ENCODE results near the gene GAS2L2. TPM values are rescaled to one million over a fixed set of nuclear protein-coding genes. Genes with fewer than 3 reads are reported as not detected.

The GAS2L2 gene
- total RNA-seq, 1 experiment from 2014 or later, result not detected

DNA sequence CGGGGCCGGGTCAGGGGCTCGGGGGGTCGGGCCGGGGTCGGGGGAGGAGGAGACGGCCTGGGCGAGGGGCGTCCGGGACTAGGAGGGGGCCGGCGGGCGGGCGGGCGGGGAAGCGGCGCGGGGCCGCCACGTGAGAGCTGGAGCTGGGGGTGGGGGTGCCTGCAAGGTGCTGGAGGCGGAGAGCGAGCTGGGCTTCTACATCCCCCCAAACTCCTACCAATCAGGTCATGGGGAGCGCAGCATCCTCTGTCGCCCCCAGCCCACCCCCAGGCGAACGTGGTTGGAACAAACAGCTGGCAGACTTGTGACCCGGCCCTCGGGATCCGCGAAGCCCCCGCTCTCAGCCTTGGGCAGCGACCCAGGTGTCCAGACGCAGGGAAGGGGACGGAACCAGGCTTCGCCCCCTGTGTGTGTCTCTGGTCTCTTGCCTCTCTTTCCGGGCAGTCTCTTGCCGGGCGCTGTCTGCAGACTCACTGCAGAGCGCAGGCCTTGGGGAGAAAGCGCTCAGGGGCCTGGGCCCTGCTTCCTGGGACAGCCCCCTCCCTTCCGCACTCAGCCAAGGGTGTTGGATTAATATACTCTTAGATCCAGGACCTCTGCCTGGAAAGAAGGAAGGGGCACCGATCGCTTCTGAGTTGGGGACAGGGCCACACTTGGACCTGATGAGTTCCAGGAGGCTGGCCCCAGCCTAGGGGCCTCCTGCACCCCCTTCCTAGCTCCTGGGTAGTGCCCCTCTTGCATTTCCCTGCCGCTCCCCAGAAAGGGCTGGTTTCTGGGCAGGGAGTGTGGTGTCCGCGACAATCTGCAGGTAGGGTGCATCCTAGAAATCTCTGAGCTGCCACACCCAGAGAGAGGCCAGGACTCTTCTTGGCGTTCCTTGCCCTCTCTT, 20.9 kb downstream of the GAS2L2 start:
- no peaks in the 10 kb centered on the region for H3K9me2 ChIP-seq (replicated peaks; ENCODE audit: low read length)
- no peaks in the 10 kb centered on the region for H3K9me3 ChIP-seq (ENCODE audit: low read length)
- ATAC-seq (no peak), DNase-seq (no peak)
- no peaks in the 10 kb centered on the region for H4K20me1 ChIP-seq (ENCODE audit: low read length)
- no peaks in the 10 kb centered on the region for H3F3A ChIP-seq (ENCODE audit: low read length, unreplicated experiment)
- no peaks in the 10 kb centered on the region for H3K36me3 ChIP-seq (ENCODE audit: low read depth, low read length)
- ChIA-PET POLR2A (ENCODE audit: unreplicated experiment) (no interaction called here), CTCF (no interaction called here)
- H3K9ac ChIP-seq (ENCODE audit: low read length), result no peak overlapping the region
- no peak overlapping the region for H3K4me2 ChIP-seq (ENCODE audit: low read length)
- intact Hi-C loops (cut with micrococcal nuclease), result no loop called here
- no peak overlapping the region for H3K27ac ChIP-seq (ENCODE audit: low read length)
- no peaks in the 10 kb centered on the region for H3K79me2 ChIP-seq (ENCODE audit: low read length)
- no TSS peak for BruUV-seq (replicated peaks)
- no peaks in the 10 kb centered on the region for H3K4me1 ChIP-seq (ENCODE audit: insufficient read depth, low read length)
- no peak overlapping the region for H2AFZ ChIP-seq (ENCODE audit: low read length)
- no peaks in the 10 kb centered on the region for H3K27me3 ChIP-seq (ENCODE audit: low read length)
- no peak overlapping the region for H3K4me3 ChIP-seq (ENCODE audit: low read length)
- TF ChIP-seq EZH2phosphoT487 (IDR thresholded peaks at IDR 0.05; ENCODE audit: borderline replicate concordance, low read length) (no peak), EZH2 (IDR thresholded peaks at IDR 0.05; ENCODE audit: low read length, unreplicated experiment) (no peak)
- TF ChIP-seq, protein P1, sequence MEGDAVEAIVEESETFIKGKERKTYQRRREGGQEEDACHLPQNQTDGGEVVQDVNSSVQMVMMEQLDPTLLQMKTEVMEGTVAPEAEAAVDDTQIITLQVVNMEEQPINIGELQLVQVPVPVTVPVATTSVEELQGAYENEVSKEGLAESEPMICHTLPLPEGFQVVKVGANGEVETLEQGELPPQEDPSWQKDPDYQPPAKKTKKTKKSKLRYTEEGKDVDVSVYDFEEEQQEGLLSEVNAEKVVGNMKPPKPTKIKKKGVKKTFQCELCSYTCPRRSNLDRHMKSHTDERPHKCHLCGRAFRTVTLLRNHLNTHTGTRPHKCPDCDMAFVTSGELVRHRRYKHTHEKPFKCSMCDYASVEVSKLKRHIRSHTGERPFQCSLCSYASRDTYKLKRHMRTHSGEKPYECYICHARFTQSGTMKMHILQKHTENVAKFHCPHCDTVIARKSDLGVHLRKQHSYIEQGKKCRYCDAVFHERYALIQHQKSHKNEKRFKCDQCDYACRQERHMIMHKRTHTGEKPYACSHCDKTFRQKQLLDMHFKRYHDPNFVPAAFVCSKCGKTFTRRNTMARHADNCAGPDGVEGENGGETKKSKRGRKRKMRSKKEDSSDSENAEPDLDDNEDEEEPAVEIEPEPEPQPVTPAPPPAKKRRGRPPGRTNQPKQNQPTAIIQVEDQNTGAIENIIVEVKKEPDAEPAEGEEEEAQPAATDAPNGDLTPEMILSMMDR (conservative IDR thresholded peaks at IDR 0.05; ENCODE audit: low read depth, low read length), result no peak

DNA sequence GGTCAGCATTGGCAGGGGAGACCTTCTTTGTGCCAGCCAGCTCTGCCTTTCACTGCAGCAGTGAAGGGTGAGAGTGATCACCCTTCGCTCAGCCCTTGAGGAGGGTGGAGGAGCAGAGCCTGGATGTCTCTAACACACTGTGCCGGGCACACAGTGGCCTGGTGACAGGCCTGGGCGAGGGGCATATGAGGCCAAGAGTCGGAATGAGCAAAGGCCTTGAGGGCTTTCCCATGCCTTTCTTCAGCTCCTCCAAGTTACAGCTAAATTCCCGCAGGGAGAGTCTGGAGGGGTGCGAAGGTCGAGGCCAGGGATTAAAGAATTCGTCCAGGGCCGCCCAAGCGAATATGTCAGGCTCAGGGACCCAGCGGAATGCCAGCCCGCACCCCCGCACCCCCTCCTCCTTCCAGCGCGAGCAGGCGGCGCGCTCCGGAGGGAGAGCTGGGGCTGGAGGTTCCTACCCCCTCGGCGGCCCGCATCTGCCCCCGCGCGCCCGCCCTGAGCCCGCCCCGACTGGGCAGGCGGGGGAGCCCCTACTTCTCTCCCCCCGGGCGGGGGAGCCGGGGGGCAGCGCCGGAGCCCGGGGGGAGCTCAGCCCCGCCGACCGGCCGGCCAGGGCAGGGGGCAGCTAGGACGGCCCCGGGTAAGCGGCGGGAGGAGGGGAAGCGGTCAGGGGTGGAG, 21.7 kb downstream of the GAS2L2 start, which contains the start of gene RASL10B:
RASL10B (plus strand) TSS at position 401 of the 678 bp plus-strand sequence. CDS start 3,546 bp downstream, outside the sequence.
- POLR2A ChIA-PET (ENCODE audit: unreplicated experiment), result no interaction called here

More for the DNA sequence above, 21.7 kb downstream of the GAS2L2 start, which contains the start of gene RASL10B:
- H3F3A ChIP-seq (ENCODE audit: low read length, unreplicated experiment), result no peaks in the 10 kb centered on the region
- DNase-seq, result no peak
- peak; percentile 72 for ATAC-seq
- H3K4me1 ChIP-seq (ENCODE audit: insufficient read depth, low read length), result no peaks in the 10 kb centered on the region
- H3K27ac ChIP-seq (ENCODE audit: low read length), result no peak within 1 kb of the TSS
- H3K9me3 ChIP-seq (ENCODE audit: low read length), result no peaks in the 10 kb centered on the region
- no peaks in the 10 kb centered on the region for H3K9me2 ChIP-seq (replicated peaks; ENCODE audit: low read length)
- H3K4me3 ChIP-seq (ENCODE audit: low read length), result no peak within 1 kb of the TSS
- no peak within 1 kb of the TSS for H3K9ac ChIP-seq (ENCODE audit: low read length)
- no peaks in the 10 kb centered on the region for H3K36me3 ChIP-seq (ENCODE audit: low read depth, low read length)
- BruUV-seq (replicated peaks), result no TSS peak
- H3K27me3 ChIP-seq (ENCODE audit: low read length), result no peaks in the 10 kb centered on the region
- no peaks in the 10 kb centered on the region for H3K79me2 ChIP-seq (ENCODE audit: low read length)
- H2AFZ ChIP-seq (ENCODE audit: low read length), result no peak within 1 kb of the TSS
- no peaks in the 10 kb centered on the region for H4K20me1 ChIP-seq (ENCODE audit: low read length)
- CTCF ChIA-PET, result no interaction called here
- TF ChIP-seq EZH2 (IDR thresholded peaks at IDR 0.05; ENCODE audit: low read length, unreplicated experiment) (no peak), EZH2phosphoT487 (IDR thresholded peaks at IDR 0.05; ENCODE audit: borderline replicate concordance, low read length) (no peak)
- TF ChIP-seq, protein P1 (conservative IDR thresholded peaks at IDR 0.05; ENCODE audit: low read depth, low read length), result no peak
- no peak within 1 kb of the TSS for H3K4me2 ChIP-seq (ENCODE audit: low read length)
- intact Hi-C loops (cut with micrococcal nuclease), result no loop called here
